Nephron progenitor cell (in vitro differentiated cells): ENCODE measurements around the gene GPATCH11.

Experiments used
- DNase-seq: peaks from one replicate; pipeline ENCODE4 v3.0.0; 2021
- H3K27ac Mint-ChIP-seq: 2 replicates; pipeline ENCODE4 v1.8.0; 2021; ENCODE audit warnings: mild to moderate bottlenecking, moderate library complexity, mixed read lengths
- H3K27me3 Mint-ChIP-seq: 2 replicates; pipeline ENCODE4 v1.8.0; 2021; ENCODE audit warnings: mild to moderate bottlenecking, low read depth, mixed read lengths; ENCODE audit not compliant: poor library complexity
- H3K36me3 Mint-ChIP-seq: 2 replicates; pipeline ENCODE4 v1.8.0; 2021; ENCODE audit warnings: low read depth, mixed read lengths
- H3K4me1 Mint-ChIP-seq: 2 replicates; pipeline ENCODE4 v1.8.0; 2021; ENCODE audit warnings: mixed read lengths
- H3K4me3 Mint-ChIP-seq: 2 replicates; pipeline ENCODE4 v1.8.0; 2021; ENCODE audit warnings: mild to moderate bottlenecking, moderate library complexity, mixed read lengths
- H3K9me3 Mint-ChIP-seq: 2 replicates; pipeline ENCODE4 v1.8.0; 2021; ENCODE audit warnings: mild to moderate bottlenecking, moderate library complexity, mixed read lengths
- TF ChIP-seq, protein P1 (sequence below): fragments of 200-600 bp; sonication (generic); IDR thresholded peaks from 2 replicates; pipeline ENCODE4 v1.5.0; 2021; ENCODE audit warnings: antibody characterized with exemption

The GPATCH11 gene

DNA sequence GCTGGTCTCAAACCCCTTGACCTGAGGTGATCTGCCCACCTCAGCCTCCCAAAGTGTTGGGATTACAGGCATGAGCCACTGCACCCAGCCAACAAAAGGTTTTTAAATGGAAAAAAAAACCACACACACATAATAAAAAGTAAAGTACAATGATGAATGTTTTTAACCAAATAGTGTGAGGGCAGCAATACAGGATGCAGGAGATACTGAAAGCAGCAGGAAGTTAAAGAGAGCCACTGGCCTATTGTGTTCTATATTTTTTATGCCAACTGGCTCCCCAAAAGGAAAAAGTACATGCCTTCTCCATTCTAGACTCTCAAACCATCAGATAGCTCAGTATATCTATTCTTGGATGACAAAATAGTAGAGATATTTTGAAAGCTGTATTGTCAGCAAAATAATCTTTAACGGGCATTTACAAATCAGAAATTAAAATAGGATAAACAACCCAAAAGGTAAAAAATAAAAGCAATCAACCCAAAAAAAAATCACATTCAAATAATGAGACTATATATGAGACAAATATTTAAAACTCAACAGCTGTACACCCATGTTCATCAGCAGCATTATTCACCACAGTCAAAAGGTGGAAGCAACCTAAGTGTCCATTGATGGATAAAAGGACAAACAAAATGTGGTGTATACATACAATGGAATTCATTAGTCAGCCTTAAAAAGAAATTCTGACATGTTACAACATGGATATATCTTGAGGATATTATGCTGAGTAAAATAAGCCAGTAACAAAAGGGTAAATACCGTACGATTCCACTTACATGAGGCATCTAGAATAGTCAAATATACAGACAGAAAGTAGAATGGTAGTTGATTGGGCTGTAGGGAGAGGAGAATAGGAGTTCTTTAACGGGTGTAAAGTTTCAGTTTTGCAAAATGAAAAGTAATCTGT is 26.2 kb downstream of the GPATCH11 start:
- no peaks in the 10 kb centered on the region for H3K9me3 Mint-ChIP-seq
- H3K4me3 Mint-ChIP-seq, result no peak overlapping the region
- TF ChIP-seq, protein P1, sequence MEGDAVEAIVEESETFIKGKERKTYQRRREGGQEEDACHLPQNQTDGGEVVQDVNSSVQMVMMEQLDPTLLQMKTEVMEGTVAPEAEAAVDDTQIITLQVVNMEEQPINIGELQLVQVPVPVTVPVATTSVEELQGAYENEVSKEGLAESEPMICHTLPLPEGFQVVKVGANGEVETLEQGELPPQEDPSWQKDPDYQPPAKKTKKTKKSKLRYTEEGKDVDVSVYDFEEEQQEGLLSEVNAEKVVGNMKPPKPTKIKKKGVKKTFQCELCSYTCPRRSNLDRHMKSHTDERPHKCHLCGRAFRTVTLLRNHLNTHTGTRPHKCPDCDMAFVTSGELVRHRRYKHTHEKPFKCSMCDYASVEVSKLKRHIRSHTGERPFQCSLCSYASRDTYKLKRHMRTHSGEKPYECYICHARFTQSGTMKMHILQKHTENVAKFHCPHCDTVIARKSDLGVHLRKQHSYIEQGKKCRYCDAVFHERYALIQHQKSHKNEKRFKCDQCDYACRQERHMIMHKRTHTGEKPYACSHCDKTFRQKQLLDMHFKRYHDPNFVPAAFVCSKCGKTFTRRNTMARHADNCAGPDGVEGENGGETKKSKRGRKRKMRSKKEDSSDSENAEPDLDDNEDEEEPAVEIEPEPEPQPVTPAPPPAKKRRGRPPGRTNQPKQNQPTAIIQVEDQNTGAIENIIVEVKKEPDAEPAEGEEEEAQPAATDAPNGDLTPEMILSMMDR, result no peak
- H3K27me3 Mint-ChIP-seq, result no peaks in the 10 kb centered on the region
- peaks cover 6% of the 10 kb centered on the region for H3K4me1 Mint-ChIP-seq
- peaks cover 65% of the 10 kb centered on the region for H3K36me3 Mint-ChIP-seq
- DNase-seq, result no peak
- no peak overlapping the region for H3K27ac Mint-ChIP-seq

DNA sequence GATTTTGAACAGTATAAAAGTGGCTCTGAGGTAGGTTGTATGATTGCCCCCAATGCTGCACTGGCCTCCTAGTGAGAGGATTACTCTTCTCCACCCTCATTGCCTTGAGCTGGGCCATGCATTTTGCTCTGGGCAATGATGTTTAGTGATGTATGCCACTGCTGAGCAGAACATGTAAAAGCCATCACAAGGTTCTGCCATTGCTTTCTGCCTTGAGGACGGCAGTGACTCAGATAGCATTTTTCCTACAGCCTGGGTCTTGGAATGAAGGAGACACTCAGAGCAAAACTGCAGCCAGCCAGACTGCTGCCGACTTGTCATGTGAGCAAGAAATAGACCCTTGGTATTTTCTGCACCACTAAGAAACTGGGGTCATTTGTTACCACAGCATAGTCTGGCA is 27.6 kb downstream of the GPATCH11 start:
- Mint-ChIP-seq H3K9me3 (no peaks in the 10 kb centered on the region), H3K27ac (no peak overlapping the region), H3K4me1 (no peaks in the 10 kb centered on the region), H3K27me3 (no peaks in the 10 kb centered on the region), H3K36me3 (peaks cover 61% of the 10 kb centered on the region), H3K4me3 (no peak overlapping the region)
- no peak for DNase-seq
- TF ChIP-seq, protein P1, result no peak

DNA sequence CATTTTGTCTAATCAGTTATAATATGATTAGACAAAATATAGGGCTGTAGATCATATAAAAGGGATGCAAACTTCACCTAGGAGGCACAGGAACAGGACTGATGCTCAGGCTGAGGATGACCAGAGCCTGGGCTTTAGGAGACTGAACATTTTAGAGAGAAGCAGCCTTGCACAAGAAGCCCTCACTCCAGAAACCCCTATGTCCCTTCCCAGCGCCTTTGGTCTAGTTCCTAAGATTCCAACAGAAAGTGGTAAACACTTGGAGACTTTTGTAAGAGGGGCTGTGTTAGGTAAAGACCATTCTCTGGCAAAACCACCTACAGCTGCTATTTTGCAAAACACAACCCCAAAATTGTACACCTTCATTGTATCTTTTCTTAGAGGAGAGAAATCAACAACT is 33.2 kb downstream of the GPATCH11 start:
- Mint-ChIP-seq H3K36me3 (peaks cover 65% of the 10 kb centered on the region), H3K27ac (no peak overlapping the region), H3K9me3 (no peaks in the 10 kb centered on the region), H3K27me3 (no peaks in the 10 kb centered on the region), H3K4me1 (no peaks in the 10 kb centered on the region), H3K4me3 (no peak overlapping the region)
- no peak for DNase-seq
- TF ChIP-seq, protein P1, result no peak

DNA sequence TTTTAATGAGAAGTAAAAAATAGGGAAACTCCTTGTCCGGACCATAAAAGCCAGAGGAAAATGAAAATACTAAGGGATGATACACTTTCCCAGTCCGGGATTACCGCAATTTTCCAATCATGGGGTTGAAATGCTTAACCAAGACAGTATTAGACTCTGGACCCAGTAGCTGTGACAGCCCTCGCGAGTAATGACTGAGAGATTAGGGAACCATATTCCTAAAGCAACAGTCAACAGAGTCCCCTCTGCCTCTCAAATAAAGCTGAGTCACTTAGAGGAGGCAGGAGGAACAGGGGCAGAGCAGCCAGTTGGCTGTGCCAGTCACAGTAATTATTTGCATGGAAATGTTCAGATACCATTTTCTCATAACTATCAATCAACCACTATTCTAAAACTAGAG is 34.8 kb downstream of the GPATCH11 start:
- Mint-ChIP-seq H3K36me3 (peaks cover 70% of the 10 kb centered on the region), H3K27me3 (no peaks in the 10 kb centered on the region), H3K9me3 (no peaks in the 10 kb centered on the region), H3K27ac (no peak overlapping the region), H3K4me3 (no peak overlapping the region), H3K4me1 (no peaks in the 10 kb centered on the region)
- TF ChIP-seq, protein P1, result no peak
- no peak for DNase-seq

DNA sequence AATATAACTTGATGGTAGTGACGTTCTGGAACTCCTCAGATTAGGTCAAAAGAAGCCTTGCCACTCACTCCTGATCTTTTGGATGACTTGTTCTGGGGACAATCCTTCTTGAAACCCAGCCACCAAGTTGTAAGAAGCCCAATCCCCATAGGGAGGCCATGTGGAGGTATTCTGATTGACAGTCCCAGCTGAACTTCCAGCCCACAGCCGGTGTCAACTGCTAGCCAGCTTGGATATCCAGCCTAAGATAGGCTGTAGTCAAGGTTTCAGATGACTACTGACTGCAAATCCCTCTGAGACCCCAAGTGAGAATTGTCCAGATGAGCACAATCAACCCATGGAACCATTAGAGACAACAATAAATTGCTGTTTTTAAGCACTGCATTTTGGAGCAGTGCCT is 41.1 kb downstream of the GPATCH11 start:
- H3K9me3 Mint-ChIP-seq, result no peaks in the 10 kb centered on the region
- H3K27ac Mint-ChIP-seq, result no peak overlapping the region
- DNase-seq, result no peak
- no peaks in the 10 kb centered on the region for H3K4me1 Mint-ChIP-seq
- H3K36me3 Mint-ChIP-seq, result peaks cover 69% of the 10 kb centered on the region
- TF ChIP-seq, protein P1, result no peak
- no peak overlapping the region for H3K4me3 Mint-ChIP-seq
- H3K27me3 Mint-ChIP-seq, result peaks cover 4% of the 10 kb centered on the region

DNA sequence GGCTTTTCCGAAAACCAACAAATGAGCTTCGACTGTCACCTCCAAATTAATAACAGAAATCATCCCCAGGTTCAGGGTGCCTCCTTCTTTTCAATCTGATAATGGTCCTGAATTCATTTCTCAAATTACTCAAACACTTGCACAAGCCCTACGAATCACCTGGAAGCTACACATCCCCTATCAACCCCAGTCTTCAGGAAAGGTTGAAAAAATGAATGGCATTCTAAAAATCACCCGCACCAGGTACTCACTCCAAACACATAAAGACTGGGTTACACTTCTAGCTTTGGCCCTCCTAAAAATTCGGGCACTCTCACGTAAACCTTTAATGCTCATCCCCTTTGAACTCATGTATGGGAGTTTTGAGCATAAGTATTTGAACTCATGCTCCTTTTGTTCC is 48.6 kb downstream of the GPATCH11 start:
- peaks cover 17% of the 10 kb centered on the region for H3K36me3 Mint-ChIP-seq
- TF ChIP-seq, protein P1, result no peak
- H3K27me3 Mint-ChIP-seq, result no peaks in the 10 kb centered on the region

More for the DNA sequence above, 48.6 kb downstream of the GPATCH11 start:
- no peaks in the 10 kb centered on the region for H3K9me3 Mint-ChIP-seq
- no peak overlapping the region for H3K4me3 Mint-ChIP-seq
- no peak for DNase-seq
- H3K27ac Mint-ChIP-seq, result no peak overlapping the region
- no peaks in the 10 kb centered on the region for H3K4me1 Mint-ChIP-seq
